Stimulated activated naive CD8-positive, alpha-beta T cell treated with anti-CD3 and anti-CD28 coated beads, Interleukin-15, amount 100 ng/mL, for 72 hours (primary cell): ENCODE measurements around the gene MT1HL1.
A peak's percentile ranks its signal among the peaks of the same experiment; 100 is the strongest.

Experiments
- ATAC-seq: fragments of 150-1000 bp; cut with Tn5 transposase; 2 replicates; pipeline ENCODE4 v1.10.0; 2021; ENCODE audit warnings: mild to moderate bottlenecking, moderate library complexity
- DNase-seq, 2 donors: peaks; one replicate each; pipeline ENCODE4 v3.0.0; 2021 to 2022
- H3K27ac Mint-ChIP-seq, 2 donors: one replicate each; pipeline ENCODE4 v1.8.0; 2022; ENCODE audit warnings: mild to moderate bottlenecking in 2 of 2, mixed read lengths in 2 of 2, moderate library complexity in 2 of 2
- H3K27me3 Mint-ChIP-seq: one replicate; pipeline ENCODE4 v1.8.0; 2022; ENCODE audit warnings: mixed read lengths
- H3K4me1 Mint-ChIP-seq: one replicate; pipeline ENCODE4 v1.8.0; 2022; ENCODE audit warnings: mild to moderate bottlenecking, mixed read lengths
- H3K4me3 Mint-ChIP-seq, 2 donors: one replicate each; pipeline ENCODE4 v1.8.0; 2022; ENCODE audit warnings: mild to moderate bottlenecking in 2 of 2, mixed read lengths in 2 of 2, moderate library complexity in 1 of 2
- H3K9me3 Mint-ChIP-seq, 2 donors: one replicate each; pipeline ENCODE4 v1.8.0; 2022; ENCODE audit warnings: mixed read lengths in 2 of 2

The MT1HL1 gene

GRCh38 chr1:237032029-237032428 lies 27.8 kb upstream of the MT1HL1 start:
- H3K27me3 Mint-ChIP-seq: peaks cover 36% of the 10 kb centered on the region
- H3K4me3 Mint-ChIP-seq: no peak overlapping the region
- no peak for DNase-seq
- H3K9me3 Mint-ChIP-seq: no peaks in the 10 kb centered on the region
- ATAC-seq: no peak
- H3K4me1 Mint-ChIP-seq: no peaks in the 10 kb centered on the region
- no peak overlapping the region for H3K27ac Mint-ChIP-seq

GRCh38 chr1:237031480-237031879 lies 27.2 kb upstream of the MT1HL1 start:
- no peak overlapping the region for H3K27ac Mint-ChIP-seq
- DNase-seq (no peak), ATAC-seq (no peak)
- no peak overlapping the region for H3K4me3 Mint-ChIP-seq
- H3K9me3 Mint-ChIP-seq: no peaks in the 10 kb centered on the region
- H3K4me1 Mint-ChIP-seq: no peaks in the 10 kb centered on the region
- peaks cover 36% of the 10 kb centered on the region for H3K27me3 Mint-ChIP-seq

GRCh38 chr1:237029850-237030535 lies 25.8 kb upstream of the MT1HL1 start:
- Mint-ChIP-seq H3K9me3 (peaks cover 5 to 8% of the 10 kb centered on the region in 2 donors), H3K27me3 (peaks cover 36% of the 10 kb centered on the region), H3K4me3 (no peak overlapping the region), H3K4me1 (no peaks in the 10 kb centered on the region), H3K27ac (peak overlapping the region in 1 of 2 donors; percentile 49)
- no peak for ATAC-seq
- DNase-seq: no peak

- Mint-ChIP-seq H3K27ac (no peak overlapping the region), H3K9me3 (peaks cover 5 to 8% of the 10 kb centered on the region in 2 donors), H3K4me3 (no peak overlapping the region), H3K27me3 (peaks cover 36% of the 10 kb centered on the region), H3K4me1 (no peaks in the 10 kb centered on the region)
- no peak for ATAC-seq
- no peak for DNase-seq
Observed at GRCh38 chr1:237029240-237029639, 25.0 kb upstream of the MT1HL1 start.

GRCh38 chr1:237025358-237026074 lies 21.3 kb upstream of the MT1HL1 start:
- no peaks in the 10 kb centered on the region for H3K4me1 Mint-ChIP-seq
- DNase-seq: no peak
- H3K27ac Mint-ChIP-seq: no peak overlapping the region
- no peak overlapping the region for H3K4me3 Mint-ChIP-seq
- ATAC-seq: no peak
- peaks cover 21% of the 10 kb centered on the region for H3K27me3 Mint-ChIP-seq
- peaks cover 5 to 8% of the 10 kb centered on the region in 2 donors for H3K9me3 Mint-ChIP-seq

- DNase-seq (no peak), ATAC-seq (no peak)
- H3K9me3 Mint-ChIP-seq: no peaks in the 10 kb centered on the region
- no peaks in the 10 kb centered on the region for H3K4me1 Mint-ChIP-seq
- H3K27me3 Mint-ChIP-seq: peaks cover 14% of the 10 kb centered on the region
- H3K4me3 Mint-ChIP-seq: no peak overlapping the region
- H3K27ac Mint-ChIP-seq: no peak overlapping the region
Observed at GRCh38 chr1:237018896-237019295, 14.7 kb upstream of the MT1HL1 start.

- Mint-ChIP-seq H3K27me3 (peaks cover 14% of the 10 kb centered on the region), H3K9me3 (no peaks in the 10 kb centered on the region), H3K27ac (no peak overlapping the region), H3K4me3 (no peak overlapping the region), H3K4me1 (no peaks in the 10 kb centered on the region)
- no peak for ATAC-seq
- no peak for DNase-seq
Observed at GRCh38 chr1:237016626-237017025, 12.4 kb upstream of the MT1HL1 start.

GRCh38 chr1:237013608-237014007 lies 9.4 kb upstream of the MT1HL1 start:
- Mint-ChIP-seq H3K9me3 (no peaks in the 10 kb centered on the region), H3K27ac (no peak overlapping the region), H3K4me3 (no peak overlapping the region), H3K4me1 (no peaks in the 10 kb centered on the region), H3K27me3 (peaks cover 24% of the 10 kb centered on the region)
- no peak for DNase-seq
- no peak for ATAC-seq

- H3K27me3 Mint-ChIP-seq: peaks cover 16% of the 10 kb centered on the region
- H3K4me3 Mint-ChIP-seq: no peak overlapping the region
- no peak overlapping the region for H3K27ac Mint-ChIP-seq
Observed at GRCh38 chr1:237012788-237013383, 8.6 kb upstream of the MT1HL1 start.

GRCh38 chr1:237012361-237012760 lies 8.1 kb upstream of the MT1HL1 start:
- Mint-ChIP-seq H3K27me3 (peaks cover 12% of the 10 kb centered on the region), H3K9me3 (no peaks in the 10 kb centered on the region), H3K4me3 (no peak overlapping the region), H3K27ac (no peak overlapping the region), H3K4me1 (no peaks in the 10 kb centered on the region)
- ATAC-seq: no peak
- no peak for DNase-seq

More at GRCh38 chr1:237012788-237013383, 8.6 kb upstream of the MT1HL1 start:
- no peaks in the 10 kb centered on the region for H3K4me1 Mint-ChIP-seq
- ATAC-seq: no peak
- H3K9me3 Mint-ChIP-seq: no peaks in the 10 kb centered on the region
- DNase-seq: no peak

GRCh38 chr1:237011432-237011831 lies 7.2 kb upstream of the MT1HL1 start:
- Mint-ChIP-seq H3K4me1 (no peaks in the 10 kb centered on the region), H3K9me3 (no peaks in the 10 kb centered on the region), H3K4me3 (no peak overlapping the region), H3K27me3 (peaks cover 12% of the 10 kb centered on the region), H3K27ac (no peak overlapping the region)
- DNase-seq: no peak
- ATAC-seq: no peak

GRCh38 chr1:237009611-237010010 lies 5.4 kb upstream of the MT1HL1 start:
- no peak for ATAC-seq
- Mint-ChIP-seq H3K4me3 (no peak overlapping the region), H3K27me3 (peaks cover 12% of the 10 kb centered on the region), H3K4me1 (no peaks in the 10 kb centered on the region), H3K9me3 (no peaks in the 10 kb centered on the region), H3K27ac (no peak overlapping the region)
- DNase-seq: no peak

- peaks cover 12% of the 10 kb centered on the region for H3K27me3 Mint-ChIP-seq
- H3K4me3 Mint-ChIP-seq: no peak overlapping the region
Observed at GRCh38 chr1:237007147-237007881, 3.1 kb upstream of the MT1HL1 start.

GRCh38 chr1:237005674-237006073 lies 1.4 kb upstream of the MT1HL1 start:
- Mint-ChIP-seq H3K9me3 (no peaks in the 10 kb centered on the region), H3K4me3 (no peak overlapping the region), H3K4me1 (no peaks in the 10 kb centered on the region), H3K27ac (no peak overlapping the region), H3K27me3 (peaks cover 12% of the 10 kb centered on the region)
- ATAC-seq: no peak
- DNase-seq: no peak

More at GRCh38 chr1:237007147-237007881, 3.1 kb upstream of the MT1HL1 start:
- DNase-seq (no peak), ATAC-seq (no peak)
- no peaks in the 10 kb centered on the region for H3K9me3 Mint-ChIP-seq
- H3K27ac Mint-ChIP-seq: no peak overlapping the region
- H3K4me1 Mint-ChIP-seq: no peaks in the 10 kb centered on the region

- Mint-ChIP-seq H3K4me1 (no peaks in the 10 kb centered on the region), H3K9me3 (no peaks in the 10 kb centered on the region), H3K27me3 (peaks cover 2% of the 10 kb centered on the region), H3K27ac (no peak overlapping the region), H3K4me3 (no peak overlapping the region)
- ATAC-seq (no peak), DNase-seq (no peak)
Observed at GRCh38 chr1:237003516-237003915, 725 bp downstream of the MT1HL1 start.

GRCh38 chr1:237000191-237000590 lies 4.0 kb downstream of the MT1HL1 start:
- Mint-ChIP-seq H3K4me3 (no peak overlapping the region), H3K27ac (no peak overlapping the region), H3K4me1 (no peaks in the 10 kb centered on the region), H3K27me3 (peaks cover 10% of the 10 kb centered on the region), H3K9me3 (no peaks in the 10 kb centered on the region)
- ATAC-seq (no peak), DNase-seq (no peak)
